OCI-LY1 (cell line): ENCODE data around the gene FBXW11.

Source experiments
- H2AFZ ChIP-seq: fragments of 200-600 bp; sonication (generic), shearing (Covaris generic); 2 replicates; pipeline ENCODE4 v1.6.0; 2014; ENCODE audit warnings: antibody characterized with exemption, mild to moderate bottlenecking, low read length
- H3F3A ChIP-seq: fragments of 200-600 bp; sonication (generic), shearing (Covaris generic); 2 replicates; pipeline ENCODE4 v1.6.0; 2014; ENCODE audit warnings: mild to moderate bottlenecking, antibody characterized with exemption, low read length, moderate library complexity; ENCODE audit not compliant: insufficient read depth
- H3K27ac ChIP-seq: fragments of 200-600 bp; sonication (generic); 2 replicates; pipeline ENCODE4 v1.5.1; 2014; ENCODE audit warnings: low read length, mixed run types, mild to moderate bottlenecking, low read depth; ENCODE audit not compliant: poor library complexity, severe bottlenecking
- H3K27me3 ChIP-seq: fragments of 200-600 bp; sonication (generic); 2 replicates; pipeline ENCODE4 v1.6.0; 2014; ENCODE audit warnings: antibody characterized with exemption, mild to moderate bottlenecking, low read length, moderate library complexity; ENCODE audit not compliant: insufficient read depth
- H3K36me3 ChIP-seq: fragments of 200-600 bp; sonication (generic); 2 replicates; pipeline ENCODE4 v1.6.1; 2014; ENCODE audit warnings: mild to moderate bottlenecking, antibody characterized with exemption, low read length, moderate library complexity, mixed read lengths; ENCODE audit not compliant: insufficient read depth
- H3K4me1 ChIP-seq: fragments of 200-600 bp; sonication (generic); 2 replicates; pipeline ENCODE4 v1.5.1; 2014; ENCODE audit warnings: mild to moderate bottlenecking, low read length, moderate library complexity; ENCODE audit not compliant: insufficient read depth, severe bottlenecking
- H3K4me2 ChIP-seq: fragments of 200-600 bp; sonication (generic), shearing (Covaris generic); 2 replicates; pipeline ENCODE4 v1.6.1; 2014; ENCODE audit warnings: low read length
- H3K4me3 ChIP-seq: fragments of 200-600 bp; sonication (generic); 2 replicates; pipeline ENCODE4 v1.5.1; 2014; ENCODE audit warnings: low read length, low read depth, mild to moderate bottlenecking, mixed read lengths; ENCODE audit not compliant: poor library complexity, severe bottlenecking
- H3K79me2 ChIP-seq: fragments of 200-600 bp; shearing (Covaris generic); 2 replicates; pipeline ENCODE4 v1.6.1; 2016; ENCODE audit warnings: mixed run types, low read length, mixed read lengths; ENCODE audit not compliant: insufficient read depth
- H3K9ac ChIP-seq: fragments of 200-600 bp; sonication (generic), shearing (Covaris generic); 2 replicates; pipeline ENCODE4 v1.6.1; 2014; ENCODE audit warnings: mild to moderate bottlenecking, low read length, mixed read lengths
- H3K9me2 ChIP-seq: fragments of 200-600 bp; sonication (generic), shearing (Covaris generic); 2 replicates; pipeline ENCODE4 v1.6.1; 2014; ENCODE audit warnings: low read depth, mild to moderate bottlenecking, low read length, mixed read lengths
- H3K9me3 ChIP-seq: fragments of 200-600 bp; shearing (Covaris generic); 2 replicates; pipeline ENCODE4 v1.6.1; 2014; ENCODE audit warnings: low read length, mixed read lengths
- H4K20me1 ChIP-seq: fragments of 200-600 bp; sonication (generic), shearing (Covaris generic); 2 replicates; pipeline ENCODE4 v1.6.0; 2016; ENCODE audit warnings: mild to moderate bottlenecking, low read length; ENCODE audit not compliant: insufficient read depth
- CTCF ChIP-seq: fragments of 200-600 bp; sonication (generic), shearing (Covaris generic); IDR thresholded peaks from 2 replicates; pipeline ENCODE4 v1.5.1; 2017; ENCODE audit warnings: mild to moderate bottlenecking, antibody characterized with exemption, low read length, moderate library complexity, mixed read lengths
- EZH2 ChIP-seq: fragments of 200-600 bp; sonication (generic), shearing (Covaris generic); IDR thresholded peaks from 2 replicates; pipeline ENCODE4 v1.8.0; 2017; ENCODE audit warnings: borderline replicate concordance, mixed run types, mild to moderate bottlenecking, antibody characterized with exemption, low read length, moderate library complexity, mixed read lengths

FBXW11 gene

GRCh38 chr5:171895081-171895480 lies 111.4 kb downstream of the FBXW11 start:
- Histone ChIP-seq H3K27ac (no peak overlapping the region), H3K79me2 (no peaks in the 10 kb centered on the region), H2AFZ (no peak overlapping the region), H4K20me1 (no peaks in the 10 kb centered on the region), H3K27me3 (no peaks in the 10 kb centered on the region), H3K4me2 (no peak overlapping the region), H3K9me3 (no peaks in the 10 kb centered on the region), H3K9me2 (no peaks in the 10 kb centered on the region), H3K4me3 (no peak overlapping the region), H3F3A (no peaks in the 10 kb centered on the region), H3K4me1 (no peaks in the 10 kb centered on the region), H3K36me3 (peaks cover 22% of the 10 kb centered on the region; the same call in 1 of the 2 replicates), H3K9ac (no peak overlapping the region)
- TF ChIP-seq EZH2 (no peak), CTCF (no peak)

- H3F3A ChIP-seq = no peaks in the 10 kb centered on the region
- H3K9me2 ChIP-seq = no peaks in the 10 kb centered on the region
- H3K27me3 ChIP-seq = no peaks in the 10 kb centered on the region
- H3K9ac ChIP-seq = no peak overlapping the region
- peaks cover 27% of the 10 kb centered on the region; the same call in 1 of the 2 replicates for H3K36me3 ChIP-seq
- TF ChIP-seq CTCF = no peak
- TF ChIP-seq EZH2 = no peak
- H3K4me2 ChIP-seq = no peak overlapping the region
- no peak overlapping the region for H3K4me3 ChIP-seq
- no peak overlapping the region for H3K27ac ChIP-seq
- no peaks in the 10 kb centered on the region for H4K20me1 ChIP-seq
- H3K4me1 ChIP-seq = no peaks in the 10 kb centered on the region
- H3K9me3 ChIP-seq = no peaks in the 10 kb centered on the region
- no peak overlapping the region for H2AFZ ChIP-seq
- H3K79me2 ChIP-seq = no peaks in the 10 kb centered on the region
Measured at GRCh38 chr5:171893290-171893886, 113.0 kb downstream of the FBXW11 start.

GRCh38 chr5:171891595-171891994 lies 114.8 kb downstream of the FBXW11 start:
- no peak overlapping the region for H3K4me3 ChIP-seq
- no peak overlapping the region for H3K9ac ChIP-seq
- H2AFZ ChIP-seq = no peak overlapping the region
- peaks cover 28% of the 10 kb centered on the region for H3K36me3 ChIP-seq
- no peaks in the 10 kb centered on the region for H3K9me2 ChIP-seq
- H3F3A ChIP-seq = no peaks in the 10 kb centered on the region
- no peak overlapping the region for H3K4me2 ChIP-seq
- H3K9me3 ChIP-seq = no peaks in the 10 kb centered on the region
- no peaks in the 10 kb centered on the region for H4K20me1 ChIP-seq
- H3K27ac ChIP-seq = no peak overlapping the region
- H3K4me1 ChIP-seq = no peaks in the 10 kb centered on the region
- TF ChIP-seq CTCF (no peak), EZH2 (no peak)
- H3K79me2 ChIP-seq = no peaks in the 10 kb centered on the region
- H3K27me3 ChIP-seq = no peaks in the 10 kb centered on the region
